Brain microvascular endothelial cell (primary cell): ENCODE data around the gene MCFD2.

ENCODE experiments used
- DNase-seq: peaks from one replicate; pipeline ENCODE4 v3.0.0-alpha.2; 2020
- H3K27ac ChIP-seq: fragments of 250-450 bp; sonication (Bioruptor Pico); 2 replicates; pipeline ENCODE4 v1.5.1; 2020; ENCODE audit warnings: mild to moderate bottlenecking, moderate library complexity
- H3K27me3 ChIP-seq: fragments of 250-450 bp; sonication (Bioruptor Pico); replicated peaks from 2 replicates; pipeline ENCODE4 v1.5.1; 2020; ENCODE audit warnings: mild to moderate bottlenecking
- H3K36me3 ChIP-seq: fragments of 250-450 bp; sonication (Bioruptor Pico); replicated peaks from 2 replicates; pipeline ENCODE4 v1.5.1; 2020; ENCODE audit warnings: mild to moderate bottlenecking
- H3K4me3 ChIP-seq: 2 replicates; pipeline ENCODE4 v1.5.1; 2011; ENCODE audit warnings: low read depth, mild to moderate bottlenecking, control low read depth, low read length, moderate library complexity
- CTCF ChIP-seq: IDR thresholded peaks from 2 replicates; pipeline ENCODE4 v1.5.1; 2011; ENCODE audit warnings: low read depth, mild to moderate bottlenecking, moderate library complexity, low read length, control low read depth, inconsistent platforms; ENCODE audit errors: missing control alignments
- in situ Hi-C: cut with HindIII; loops from 2 replicates; pipeline ENCODE4 v1.10.0; 2017; ENCODE audit warnings: low sequenced_read_pairs, low pct_ligation_motif_present

Gene MCFD2

DNA sequence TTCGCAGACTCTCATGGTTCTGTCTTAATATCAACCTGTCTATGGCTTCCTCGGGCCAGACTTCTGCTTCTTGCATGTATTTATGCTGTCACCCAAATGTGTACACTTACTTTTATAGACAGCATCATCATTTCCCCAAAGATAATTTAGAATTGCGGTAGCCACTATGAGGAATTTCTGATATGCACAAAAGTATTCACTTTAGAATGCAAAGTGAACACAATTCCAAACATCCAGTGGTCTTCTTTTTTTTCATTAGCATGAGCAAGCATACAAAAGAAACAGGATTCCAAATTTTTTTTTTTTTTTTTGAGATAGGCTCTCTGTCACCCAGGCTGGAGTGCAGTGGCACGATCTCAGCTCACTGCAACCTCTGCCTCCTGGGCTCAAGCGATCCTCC lies 21.0 kb upstream of the MCFD2 start:
- no peak overlapping the region for H3K4me3 ChIP-seq
- in situ Hi-C loops, result no loop called here
- H3K36me3 ChIP-seq, result no peaks in the 10 kb centered on the region
- TF ChIP-seq CTCF, result no peak
- H3K27ac ChIP-seq, result no peak overlapping the region
- DNase-seq, result no peak
- no peaks in the 10 kb centered on the region for H3K27me3 ChIP-seq

- in situ Hi-C loops, result no loop called here
Observed at GRCh38 chr2:46935071-46935470, 19.5 kb upstream of the MCFD2 start.

GRCh38 chr2:46929612-46930011 lies 14.0 kb upstream of the MCFD2 start:
- TF ChIP-seq CTCF, result no peak
- no peak for DNase-seq
- in situ Hi-C loops, result no loop called here
- Histone ChIP-seq H3K27ac (no peak overlapping the region), H3K36me3 (no peaks in the 10 kb centered on the region), H3K4me3 (no peak overlapping the region), H3K27me3 (no peaks in the 10 kb centered on the region)

More at GRCh38 chr2:46935071-46935470, 19.5 kb upstream of the MCFD2 start:
- Histone ChIP-seq H3K36me3 (no peaks in the 10 kb centered on the region), H3K4me3 (no peak overlapping the region), H3K27ac (no peak overlapping the region), H3K27me3 (no peaks in the 10 kb centered on the region)
- no peak for TF ChIP-seq CTCF
- DNase-seq, result no peak

DNA sequence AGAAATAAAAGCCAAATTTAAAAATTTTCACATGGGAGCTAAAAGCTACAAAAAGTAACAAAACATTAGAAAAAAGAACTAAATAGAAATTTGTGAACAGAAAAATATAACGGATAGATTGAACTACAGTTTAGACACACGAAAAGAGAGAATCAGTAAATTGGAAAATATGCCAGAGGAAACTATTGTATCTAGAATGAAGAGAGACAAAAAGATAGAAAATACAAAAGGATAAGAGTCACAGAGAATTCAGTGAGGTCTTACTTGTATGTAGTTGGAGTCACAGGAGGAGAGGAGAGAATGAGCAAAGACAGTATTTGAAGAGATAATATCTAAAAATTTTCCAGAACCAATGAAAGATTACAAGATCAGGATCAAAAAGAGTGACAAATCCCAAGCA lies 11.3 kb upstream of the MCFD2 start:
- no peak overlapping the region for H3K27ac ChIP-seq
- H3K4me3 ChIP-seq, result no peak overlapping the region
- no peaks in the 10 kb centered on the region for H3K27me3 ChIP-seq
- no peaks in the 10 kb centered on the region for H3K36me3 ChIP-seq
- DNase-seq, result no peak
- in situ Hi-C loops, result no loop called here
- TF ChIP-seq CTCF, result no peak

DNA sequence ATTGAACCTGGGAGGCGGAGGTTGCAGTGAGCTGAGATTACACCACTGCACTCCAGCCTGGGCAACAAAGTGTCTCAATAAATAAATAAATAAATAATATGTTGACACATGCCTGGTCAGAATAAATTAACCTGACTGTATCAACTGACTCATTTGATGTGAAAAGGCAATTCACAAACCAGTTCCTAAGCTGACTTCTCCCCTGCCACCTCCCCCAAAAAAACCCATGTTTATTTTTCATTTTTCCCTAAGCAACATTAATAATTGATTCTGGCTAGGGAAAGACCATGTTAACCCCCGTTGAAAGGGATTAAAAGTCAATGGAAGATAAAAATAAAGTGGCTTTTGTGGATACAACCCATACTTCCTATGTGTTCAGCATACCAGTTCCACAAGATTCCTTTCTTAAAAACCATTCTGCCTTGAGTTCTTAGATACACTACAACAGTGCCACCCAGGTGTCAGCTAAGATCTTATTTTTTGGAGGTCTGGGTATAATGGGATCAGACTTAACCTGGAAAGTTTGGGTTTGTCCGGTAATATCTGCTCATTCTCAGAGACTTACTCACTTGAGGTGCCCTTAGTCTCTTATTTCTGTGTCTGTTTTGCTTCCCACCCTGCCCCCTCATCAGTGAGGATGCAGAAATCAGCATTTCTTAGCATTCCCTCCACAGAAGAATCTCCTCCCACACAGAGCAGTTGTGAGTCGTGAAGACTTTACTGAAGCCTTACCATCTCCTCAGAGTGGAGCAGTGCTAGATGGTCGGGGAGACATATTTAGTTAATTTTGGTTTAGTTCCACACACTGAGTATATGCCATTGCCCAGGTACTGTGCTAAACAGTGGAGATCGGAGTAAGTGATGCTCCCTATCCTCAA lies 10.1 kb upstream of the MCFD2 start:
- no peak for TF ChIP-seq CTCF
- Histone ChIP-seq H3K27ac (no peak overlapping the region), H3K4me3 (no peak overlapping the region), H3K27me3 (no peaks in the 10 kb centered on the region), H3K36me3 (no peaks in the 10 kb centered on the region)
- in situ Hi-C loops, result no loop called here
- DNase-seq, result no peak

DNA sequence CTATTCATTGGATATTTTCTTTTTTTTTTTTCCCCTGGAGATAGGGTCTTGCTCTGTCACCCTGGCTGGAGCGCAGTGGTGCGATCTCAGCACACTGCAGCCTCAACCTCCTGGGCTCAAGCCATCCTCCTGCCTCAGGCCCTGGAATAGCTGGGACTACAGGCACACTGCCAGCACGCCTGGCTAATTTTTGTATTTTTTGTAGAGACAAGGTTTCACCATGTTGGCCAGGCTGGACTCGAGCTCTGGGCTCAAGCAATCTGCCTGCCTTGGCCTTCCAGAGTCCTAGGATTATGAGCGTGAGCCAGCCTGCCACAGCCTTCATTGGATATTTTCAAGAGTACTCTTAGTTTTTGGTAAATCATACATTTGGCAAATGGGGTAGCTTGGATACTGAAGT lies 9.0 kb upstream of the MCFD2 start:
- no peak for TF ChIP-seq CTCF
- H3K4me3 ChIP-seq, result no peak overlapping the region
- no peak overlapping the region for H3K27ac ChIP-seq
- H3K27me3 ChIP-seq, result no peaks in the 10 kb centered on the region
- in situ Hi-C loops, result no loop called here
- H3K36me3 ChIP-seq, result no peaks in the 10 kb centered on the region
- no peak for DNase-seq
